B cell (primary cell): ENCODE results near the gene IL6ST.

Experiments used
- CTCF ChIP-seq: fragments of 200-600 bp; IDR thresholded peaks from one replicate; pipeline ENCODE4 v1.8.0; 2022; ENCODE audit warnings: antibody characterized with exemption, mild to moderate bottlenecking
- EZH2 ChIP-seq: IDR thresholded peaks from 2 replicates; pipeline ENCODE4 v1.6.1; 2012; ENCODE audit warnings: borderline replicate concordance, low read depth, mild to moderate bottlenecking, moderate library complexity, low read length; ENCODE audit not compliant: insufficient read depth, poor library complexity, severe bottlenecking

- TF ChIP-seq CTCF (no peak), EZH2 (no peak)
These were observed 86.8 kb downstream of the IL6ST start for GRCh38 chr5:55907927-55908326.
